HG03432 (cell line): Measurements from ENCODE around the gene SPIC.

ENCODE experiments used
- ATAC-seq: cut with Tn5 transposase; IDR thresholded peaks from one replicate; pipeline ENCODE4 v1.9.1; 2021; ENCODE audit warnings: mild to moderate bottlenecking, moderate library complexity; ENCODE audit not compliant: unreplicated experiment

SPIC gene

GRCh38 chr12:101527682-101528081 is 52.5 kb downstream of the SPIC start:
- no peak for ATAC-seq

- ATAC-seq = no peak
These were observed 61.0 kb downstream of the SPIC start for GRCh38 chr12:101536069-101536674.
